ENCODE data around the gene CASR.

Gene CASR

GRCh38 chr3:122295266-122296062 lies 112.0 kb downstream of the CASR start:
- TF ChIP-seq CTCF (IDR thresholded peaks at IDR 0.05; ENCODE audit: control extremely low read depth, extremely low read depth, low read depth, missing control alignments) = no peak
- POLR2A ChIA-PET = no interaction called here
- no peak for DNase-seq (ENCODE audit: extremely low spot score)
- CTCF ChIA-PET = interaction anchor here (0.9 to 1.3 kb wide), 5 partner anchors 9 to 749 kb away, joined by 3 read pairs; partner anchors contain the start of gene POLQ

DNA sequence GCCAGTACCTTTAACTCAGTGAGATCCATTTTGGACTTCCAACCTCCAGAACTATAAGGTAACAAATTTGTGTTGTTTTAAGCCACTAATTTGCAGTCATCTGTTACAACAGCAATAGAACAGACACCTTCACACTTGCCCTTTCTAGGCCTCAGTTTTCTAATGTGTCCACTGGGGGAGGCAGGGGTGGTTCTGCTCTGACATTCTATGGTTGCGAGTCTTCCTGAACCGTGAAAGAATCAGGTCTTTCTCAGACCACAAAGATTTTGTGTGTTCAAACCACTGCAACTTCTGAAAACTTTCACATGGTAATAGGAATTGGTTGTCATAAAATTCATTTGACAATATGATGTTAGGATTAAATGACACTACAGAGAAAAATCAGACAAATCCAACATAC lies 114.8 kb downstream of the CASR start:
- peak; percentile 25 for TF ChIP-seq CTCF (IDR thresholded peaks at IDR 0.05; ENCODE audit: control extremely low read depth, extremely low read depth, low read depth, missing control alignments)
- peak; percentile 54 for DNase-seq (ENCODE audit: extremely low spot score)
- POLR2A ChIA-PET = no interaction called here
- CTCF ChIA-PET = no interaction called here

- ChIA-PET CTCF (interaction anchor here (0.7 to 4.4 kb wide), 17 partner anchors 8 to 311 kb away, joined by 3 to 34 read pairs (median 5); no protein-coding TSS in a partner anchor), POLR2A (no interaction called here)
- DNase-seq (ENCODE audit: extremely low spot score) = no peak
- TF ChIP-seq CTCF (IDR thresholded peaks at IDR 0.05; ENCODE audit: control extremely low read depth, extremely low read depth, low read depth, missing control alignments) = no peak
Measured at GRCh38 chr3:122299215-122299614, 115.7 kb downstream of the CASR start.

DNA sequence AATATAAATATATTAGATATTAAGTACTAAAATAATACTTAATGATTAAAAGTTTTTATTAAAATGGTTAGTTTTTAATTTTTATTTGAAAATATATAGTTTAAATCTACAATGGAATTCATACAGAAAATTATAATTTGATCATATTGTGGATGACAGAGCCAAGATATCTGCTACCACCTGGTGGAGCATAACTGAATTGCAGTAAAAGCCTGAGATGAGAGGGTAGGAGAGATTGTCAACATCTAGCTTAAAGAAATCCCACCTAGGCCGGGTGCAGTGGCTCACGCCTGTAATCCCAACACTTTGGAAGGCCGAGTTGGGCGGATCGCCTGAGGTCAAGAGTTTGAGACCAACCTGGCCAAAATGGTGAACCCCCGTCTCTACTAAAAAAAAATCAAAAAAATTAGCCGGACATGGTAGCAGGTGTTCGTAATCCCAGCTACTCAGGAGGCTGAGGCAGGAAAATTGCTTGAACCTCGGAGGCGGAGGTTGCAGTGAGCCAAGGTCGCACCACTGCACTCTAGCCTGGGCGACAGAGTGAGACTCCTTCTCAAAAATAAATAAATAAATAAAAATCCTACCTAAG lies 116.5 kb downstream of the CASR start:
- ChIA-PET POLR2A (no interaction called here), CTCF (interaction anchor here (0.5 to 4.4 kb wide), 26 partner anchors 8 to 753 kb away, joined by 3 to 34 read pairs (median 4); partner anchors contain the start of genes CASR and POLQ)
- peak; percentile 56 for TF ChIP-seq CTCF (IDR thresholded peaks at IDR 0.05; ENCODE audit: control extremely low read depth, extremely low read depth, low read depth, missing control alignments)
- no peak for DNase-seq (ENCODE audit: extremely low spot score)

- DNase-seq (ENCODE audit: extremely low spot score) = no peak
- CTCF ChIA-PET = interaction anchor here (1.3 to 4.4 kb wide), 10 partner anchors 9 to 754 kb away, joined by 3 to 34 read pairs (median 7); partner anchors contain the start of gene POLQ
- no peak for TF ChIP-seq CTCF (IDR thresholded peaks at IDR 0.05; ENCODE audit: control extremely low read depth, extremely low read depth, low read depth, missing control alignments)
- POLR2A ChIA-PET = no interaction called here
Measured at GRCh38 chr3:122301063-122301462, 117.6 kb downstream of the CASR start.

GRCh38 chr3:122305818-122306621 lies 122.6 kb downstream of the CASR start:
- DNase-seq (ENCODE audit: extremely low spot score) = no peak
- POLR2A ChIA-PET = no interaction called here
- TF ChIP-seq CTCF (IDR thresholded peaks at IDR 0.05; ENCODE audit: control extremely low read depth, extremely low read depth, low read depth, missing control alignments) = peak; percentile 36
- CTCF ChIA-PET = interaction anchor here (0.6 to 3.4 kb wide), 20 partner anchors 9 to 310 kb away, joined by 3 to 20 read pairs (median 4); partner anchors contain the start of gene FAM162A
